Fibroblast of lung (primary cell): ENCODE measurements around the gene MRPS31.

Experiments used
- EZH2 ChIP-seq: IDR thresholded peaks from 2 replicates; pipeline ENCODE4 v1.5.1; 2012; ENCODE audit warnings: low read length, control low read depth, mild to moderate bottlenecking; ENCODE audit errors: missing control alignments
- TF ChIP-seq, protein P1 (sequence below), 2 donors: IDR thresholded peaks in 1 of 2; conservative IDR thresholded peaks in 1 of 2; 1 replicate in 1 of 2; 2 replicates in 1 of 2; pipeline ENCODE4 v1.5.1; 2011 to 2012; ENCODE audit warnings: low read length in 2 of 2, control low read depth in 1 of 2, inconsistent platforms in 1 of 2, low read depth in 1 of 2, mild to moderate bottlenecking in 1 of 2

DNA sequence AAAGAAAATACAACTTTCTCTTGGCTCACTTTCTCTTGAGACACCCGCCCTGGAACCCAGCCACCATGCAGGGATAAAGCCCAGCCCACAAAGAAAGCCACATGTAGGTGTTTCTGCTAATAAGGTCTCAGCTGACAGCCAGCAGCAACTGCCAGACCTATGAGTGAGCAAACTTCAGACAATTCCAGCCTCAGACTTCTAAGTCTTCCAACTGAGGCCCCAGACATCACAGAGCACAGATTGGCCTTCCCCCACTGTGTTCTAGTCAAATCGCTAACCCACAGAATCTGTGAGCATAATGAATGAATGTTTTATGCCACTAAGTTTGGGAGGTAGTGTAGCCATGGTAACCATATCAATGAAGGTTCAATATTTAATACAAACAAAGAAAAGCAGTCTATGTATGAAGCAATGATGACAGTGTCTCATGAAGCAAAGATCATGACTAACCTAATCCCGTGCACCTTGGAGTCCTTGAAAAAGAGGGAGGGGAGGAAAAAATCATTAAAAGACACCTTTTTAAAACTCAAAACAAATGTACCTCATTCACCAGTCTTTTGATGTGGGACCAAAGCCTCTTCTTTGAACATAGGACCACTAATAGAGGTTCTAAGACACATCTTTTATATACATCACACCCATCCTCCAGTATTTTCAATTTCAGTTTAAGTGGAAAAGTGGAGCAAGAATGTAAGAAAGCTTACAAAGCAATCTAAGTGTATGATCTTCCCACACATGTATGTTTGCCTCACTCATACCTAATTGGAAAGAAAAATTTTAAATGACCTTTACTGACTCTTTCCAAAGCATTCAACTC is 6.2 kb downstream of the MRPS31 start:
- TF ChIP-seq, protein P1, sequence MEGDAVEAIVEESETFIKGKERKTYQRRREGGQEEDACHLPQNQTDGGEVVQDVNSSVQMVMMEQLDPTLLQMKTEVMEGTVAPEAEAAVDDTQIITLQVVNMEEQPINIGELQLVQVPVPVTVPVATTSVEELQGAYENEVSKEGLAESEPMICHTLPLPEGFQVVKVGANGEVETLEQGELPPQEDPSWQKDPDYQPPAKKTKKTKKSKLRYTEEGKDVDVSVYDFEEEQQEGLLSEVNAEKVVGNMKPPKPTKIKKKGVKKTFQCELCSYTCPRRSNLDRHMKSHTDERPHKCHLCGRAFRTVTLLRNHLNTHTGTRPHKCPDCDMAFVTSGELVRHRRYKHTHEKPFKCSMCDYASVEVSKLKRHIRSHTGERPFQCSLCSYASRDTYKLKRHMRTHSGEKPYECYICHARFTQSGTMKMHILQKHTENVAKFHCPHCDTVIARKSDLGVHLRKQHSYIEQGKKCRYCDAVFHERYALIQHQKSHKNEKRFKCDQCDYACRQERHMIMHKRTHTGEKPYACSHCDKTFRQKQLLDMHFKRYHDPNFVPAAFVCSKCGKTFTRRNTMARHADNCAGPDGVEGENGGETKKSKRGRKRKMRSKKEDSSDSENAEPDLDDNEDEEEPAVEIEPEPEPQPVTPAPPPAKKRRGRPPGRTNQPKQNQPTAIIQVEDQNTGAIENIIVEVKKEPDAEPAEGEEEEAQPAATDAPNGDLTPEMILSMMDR (conservative IDR thresholded peaks at IDR 0.05 in 1 of 2, IDR thresholded peaks at IDR 0.05 in 1 of 2; ENCODE audit: low read depth in 1 of 2, low read length in 2 of 2) = no peak
- TF ChIP-seq EZH2 = no peak
